Muscle layer of colon (tissue), 2 donors: ENCODE data around the gene FAIM.

Experiments
- H3K27ac ChIP-seq: one replicate; pipeline ENCODE4 v1.7.0; 2013; ENCODE audit warnings: low read depth, mild to moderate bottlenecking, low read length, moderate library complexity
- H3K27me3 ChIP-seq, 2 donors: one replicate each; pipeline ENCODE4 v1.7.0; 2013; ENCODE audit warnings: low read length in 2 of 2, mild to moderate bottlenecking in 2 of 2; ENCODE audit not compliant: insufficient read depth in 2 of 2, control insufficient read depth in 1 of 2
- H3K36me3 ChIP-seq: one replicate; pipeline ENCODE4 v1.7.0; 2013; ENCODE audit warnings: mild to moderate bottlenecking, low read length; ENCODE audit not compliant: insufficient read depth
- H3K4me1 ChIP-seq: one replicate; pipeline ENCODE4 v1.7.0; 2013; ENCODE audit warnings: mild to moderate bottlenecking, low read length; ENCODE audit not compliant: insufficient read depth
- H3K4me3 ChIP-seq, 2 donors: one replicate each; pipeline ENCODE4 v1.7.0; 2013; ENCODE audit warnings: low read length in 2 of 2, low read depth in 1 of 2, mild to moderate bottlenecking in 1 of 2, moderate library complexity in 1 of 2
- H3K9ac ChIP-seq: one replicate; pipeline ENCODE4 v1.7.0; 2013; ENCODE audit warnings: low read length
- H3K9me3 ChIP-seq: one replicate; pipeline ENCODE4 v1.7.0; 2013; ENCODE audit warnings: mild to moderate bottlenecking, low read length
- donor health status: abdominal sarcoma.
- donor health status: Adenocarcinoma of cecum.

FAIM gene

GRCh38 chr3:138682648-138683047, 74.1 kb downstream of the FAIM start:
- H3K9ac ChIP-seq, result no peak overlapping the region
- H3K27ac ChIP-seq, result no peak overlapping the region
- no peaks in the 10 kb centered on the region for H3K9me3 ChIP-seq
- H3K36me3 ChIP-seq, result peaks cover 8% of the 10 kb centered on the region
- H3K4me1 ChIP-seq, result no peaks in the 10 kb centered on the region
- no peak overlapping the region for H3K4me3 ChIP-seq
- no peaks in the 10 kb centered on the region for H3K27me3 ChIP-seq
